Breast epithelium (tissue), 3 donors: ENCODE results near the gene ATP6AP1.

Experiments
- POLR2A ChIP-seq: fragments of 450-650 bp; IDR thresholded peaks from one replicate; pipeline ENCODE4 v1.6.1; 2016; ENCODE audit warnings: antibody characterized with exemption, mild to moderate bottlenecking, moderate library complexity
- POLR2AphosphoS5 ChIP-seq, 3 donors: sonication (generic); formaldehyde crosslinking; IDR thresholded peaks; one replicate each; pipeline ENCODE4 v1.6.1; 2017; ENCODE audit warnings: antibody characterized with exemption in 3 of 3
- TF ChIP-seq, protein P1 (sequence below), 3 donors: fragments of 450-650 bp; IDR thresholded peaks; one replicate each; pipeline ENCODE4 v1.5.1; 2016 to 2017; ENCODE audit warnings: antibody characterized with exemption in 3 of 3, mild to moderate bottlenecking in 3 of 3, moderate library complexity in 3 of 3

DNA sequence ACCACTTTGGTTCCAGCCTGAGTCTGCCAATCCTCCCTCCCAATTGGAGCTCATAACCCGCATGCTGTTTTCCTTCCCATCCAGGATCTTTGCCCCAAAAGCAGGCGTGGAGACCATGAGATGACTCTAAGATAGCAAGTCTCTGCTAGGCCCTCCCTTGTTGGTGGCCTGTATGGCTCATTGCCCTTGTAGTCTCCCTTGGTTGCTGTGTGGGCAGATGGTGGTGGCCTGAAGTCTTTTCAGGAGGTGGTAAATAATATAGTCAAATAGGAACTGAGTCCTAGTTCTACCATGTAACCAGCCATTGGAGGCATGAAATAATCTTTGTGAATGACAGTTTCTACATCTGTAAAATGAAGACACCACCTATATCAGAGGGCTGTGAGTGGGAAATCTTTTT, 1.2 kb downstream of the ATP6AP1 start:
- TF ChIP-seq, protein P1, sequence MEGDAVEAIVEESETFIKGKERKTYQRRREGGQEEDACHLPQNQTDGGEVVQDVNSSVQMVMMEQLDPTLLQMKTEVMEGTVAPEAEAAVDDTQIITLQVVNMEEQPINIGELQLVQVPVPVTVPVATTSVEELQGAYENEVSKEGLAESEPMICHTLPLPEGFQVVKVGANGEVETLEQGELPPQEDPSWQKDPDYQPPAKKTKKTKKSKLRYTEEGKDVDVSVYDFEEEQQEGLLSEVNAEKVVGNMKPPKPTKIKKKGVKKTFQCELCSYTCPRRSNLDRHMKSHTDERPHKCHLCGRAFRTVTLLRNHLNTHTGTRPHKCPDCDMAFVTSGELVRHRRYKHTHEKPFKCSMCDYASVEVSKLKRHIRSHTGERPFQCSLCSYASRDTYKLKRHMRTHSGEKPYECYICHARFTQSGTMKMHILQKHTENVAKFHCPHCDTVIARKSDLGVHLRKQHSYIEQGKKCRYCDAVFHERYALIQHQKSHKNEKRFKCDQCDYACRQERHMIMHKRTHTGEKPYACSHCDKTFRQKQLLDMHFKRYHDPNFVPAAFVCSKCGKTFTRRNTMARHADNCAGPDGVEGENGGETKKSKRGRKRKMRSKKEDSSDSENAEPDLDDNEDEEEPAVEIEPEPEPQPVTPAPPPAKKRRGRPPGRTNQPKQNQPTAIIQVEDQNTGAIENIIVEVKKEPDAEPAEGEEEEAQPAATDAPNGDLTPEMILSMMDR (IDR thresholded peaks at IDR 0.05): no peak
- TF ChIP-seq POLR2AphosphoS5 (IDR thresholded peaks at IDR 0.05): no peak
- no peak for TF ChIP-seq POLR2A
